Neuron (in vitro differentiated cells): ENCODE data around the gene PLEKHG5.

Experiments
- H2AFZ ChIP-seq: one replicate; pipeline ENCODE4 v1.6.1; 2013; ENCODE audit warnings: low read depth, mild to moderate bottlenecking, inconsistent platforms, low read length, moderate library complexity
- H3K27me3 ChIP-seq: one replicate; pipeline ENCODE4 v1.6.1; 2013; ENCODE audit warnings: low read length; ENCODE audit not compliant: insufficient read depth
- H3K36me3 ChIP-seq: one replicate; pipeline ENCODE4 v1.6.1; 2013; ENCODE audit warnings: low read length; ENCODE audit not compliant: insufficient read depth
- H3K4me1 ChIP-seq: one replicate; pipeline ENCODE4 v1.6.1; 2013; ENCODE audit warnings: low read length; ENCODE audit not compliant: insufficient read depth
- H3K4me3 ChIP-seq: 2 replicates; pipeline ENCODE4 v1.5.1; 2013; ENCODE audit warnings: mild to moderate bottlenecking, low read length, moderate library complexity
- H3K9me3 ChIP-seq: one replicate; pipeline ENCODE4 v1.6.1; 2013; ENCODE audit warnings: low read length

The PLEKHG5 gene, protein sequence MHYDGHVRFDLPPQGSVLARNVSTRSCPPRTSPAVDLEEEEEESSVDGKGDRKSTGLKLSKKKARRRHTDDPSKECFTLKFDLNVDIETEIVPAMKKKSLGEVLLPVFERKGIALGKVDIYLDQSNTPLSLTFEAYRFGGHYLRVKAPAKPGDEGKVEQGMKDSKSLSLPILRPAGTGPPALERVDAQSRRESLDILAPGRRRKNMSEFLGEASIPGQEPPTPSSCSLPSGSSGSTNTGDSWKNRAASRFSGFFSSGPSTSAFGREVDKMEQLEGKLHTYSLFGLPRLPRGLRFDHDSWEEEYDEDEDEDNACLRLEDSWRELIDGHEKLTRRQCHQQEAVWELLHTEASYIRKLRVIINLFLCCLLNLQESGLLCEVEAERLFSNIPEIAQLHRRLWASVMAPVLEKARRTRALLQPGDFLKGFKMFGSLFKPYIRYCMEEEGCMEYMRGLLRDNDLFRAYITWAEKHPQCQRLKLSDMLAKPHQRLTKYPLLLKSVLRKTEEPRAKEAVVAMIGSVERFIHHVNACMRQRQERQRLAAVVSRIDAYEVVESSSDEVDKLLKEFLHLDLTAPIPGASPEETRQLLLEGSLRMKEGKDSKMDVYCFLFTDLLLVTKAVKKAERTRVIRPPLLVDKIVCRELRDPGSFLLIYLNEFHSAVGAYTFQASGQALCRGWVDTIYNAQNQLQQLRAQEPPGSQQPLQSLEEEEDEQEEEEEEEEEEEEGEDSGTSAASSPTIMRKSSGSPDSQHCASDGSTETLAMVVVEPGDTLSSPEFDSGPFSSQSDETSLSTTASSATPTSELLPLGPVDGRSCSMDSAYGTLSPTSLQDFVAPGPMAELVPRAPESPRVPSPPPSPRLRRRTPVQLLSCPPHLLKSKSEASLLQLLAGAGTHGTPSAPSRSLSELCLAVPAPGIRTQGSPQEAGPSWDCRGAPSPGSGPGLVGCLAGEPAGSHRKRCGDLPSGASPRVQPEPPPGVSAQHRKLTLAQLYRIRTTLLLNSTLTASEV

DNA sequence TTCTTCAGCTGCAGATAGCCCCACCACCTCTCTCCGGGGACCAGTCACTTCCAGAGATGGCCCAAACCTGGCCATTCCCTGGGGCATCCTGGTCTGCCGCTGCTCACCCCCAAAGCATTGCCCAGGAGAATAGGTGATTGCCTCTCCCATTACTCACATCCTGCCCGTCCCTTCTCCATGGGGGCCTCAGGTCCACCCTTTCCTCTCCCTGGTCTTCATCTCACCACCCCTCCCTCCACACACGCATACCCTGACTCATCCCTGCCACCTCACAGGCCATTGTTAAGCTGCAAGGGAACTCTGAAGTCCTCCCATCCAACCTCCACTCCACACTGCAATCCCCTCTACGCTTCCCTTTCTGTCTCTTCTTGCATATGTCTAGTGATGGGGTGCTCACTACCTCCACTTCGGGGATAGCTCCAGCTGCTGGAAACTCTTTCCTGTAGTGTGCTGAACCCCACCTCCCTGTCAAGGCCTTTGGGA, at the start of gene PLEKHG5:
Gene PLEKHG5 (minus strand): TSS at position 188 of the 483 bp plus-strand sequence. CDS start 14,096 bp downstream, outside the sequence.
- no peaks in the 10 kb centered on the region for H3K36me3 ChIP-seq

DNA sequence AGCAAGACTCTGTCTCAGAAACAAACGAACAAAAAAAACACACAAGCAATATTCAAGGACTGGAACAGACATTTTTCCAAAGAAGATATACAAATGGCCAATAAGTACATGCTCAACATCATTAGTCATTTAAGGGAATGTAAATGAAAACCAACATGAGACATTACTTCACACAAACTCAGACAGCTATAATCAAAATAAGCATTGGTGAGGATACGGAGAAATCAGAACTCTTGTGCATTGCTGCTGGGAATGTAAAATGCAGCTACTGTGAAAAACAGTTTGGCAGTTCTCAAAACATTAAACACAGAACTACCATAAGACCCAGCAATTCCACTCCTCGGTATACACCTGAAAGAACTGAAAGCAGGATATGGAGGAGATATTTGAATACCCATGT, 47.5 kb upstream of the PLEKHG5 start:
- H3K36me3 ChIP-seq, result peaks cover 53% of the 10 kb centered on the region
- no peaks in the 10 kb centered on the region for H3K27me3 ChIP-seq

More for the DNA sequence above, at the start of gene PLEKHG5:
- H3K27me3 ChIP-seq, result no peaks in the 10 kb centered on the region
- H3K4me1 ChIP-seq, result peaks cover 22% of the 10 kb centered on the region
- H3K4me3 ChIP-seq, result peak within 1 kb of the TSS; percentile 73
- H3K9me3 ChIP-seq, result no peaks in the 10 kb centered on the region
- peak within 1 kb of the TSS; percentile 86 for H2AFZ ChIP-seq

DNA sequence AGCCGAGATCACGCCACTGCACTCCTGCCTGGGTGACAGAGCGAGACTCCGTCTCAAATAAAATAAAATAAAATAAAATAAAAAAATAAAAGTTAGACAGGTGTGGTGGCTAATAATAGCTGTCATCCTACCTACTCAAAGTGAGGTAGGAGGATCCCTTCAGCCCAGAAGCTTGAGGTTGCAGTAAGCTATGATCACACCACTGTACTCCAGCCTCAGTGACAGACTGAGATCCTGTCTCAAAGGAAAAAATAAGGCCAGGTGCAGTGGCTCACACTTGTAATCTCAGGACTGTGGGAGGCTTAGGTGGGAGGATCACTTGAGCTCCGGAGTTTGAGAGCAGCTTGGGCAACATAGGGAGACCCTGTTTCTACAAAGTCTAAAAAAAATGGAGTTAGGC, 44.8 kb upstream of the PLEKHG5 start:
- Histone ChIP-seq H3K9me3 (no peaks in the 10 kb centered on the region), H2AFZ (no peak overlapping the region), H3K4me3 (no peak overlapping the region), H3K27me3 (no peaks in the 10 kb centered on the region), H3K36me3 (peaks cover 64% of the 10 kb centered on the region), H3K4me1 (no peaks in the 10 kb centered on the region)

More for the DNA sequence above, 47.5 kb upstream of the PLEKHG5 start:
- Histone ChIP-seq H2AFZ (no peak overlapping the region), H3K4me3 (no peak overlapping the region), H3K9me3 (no peaks in the 10 kb centered on the region), H3K4me1 (no peaks in the 10 kb centered on the region)

DNA sequence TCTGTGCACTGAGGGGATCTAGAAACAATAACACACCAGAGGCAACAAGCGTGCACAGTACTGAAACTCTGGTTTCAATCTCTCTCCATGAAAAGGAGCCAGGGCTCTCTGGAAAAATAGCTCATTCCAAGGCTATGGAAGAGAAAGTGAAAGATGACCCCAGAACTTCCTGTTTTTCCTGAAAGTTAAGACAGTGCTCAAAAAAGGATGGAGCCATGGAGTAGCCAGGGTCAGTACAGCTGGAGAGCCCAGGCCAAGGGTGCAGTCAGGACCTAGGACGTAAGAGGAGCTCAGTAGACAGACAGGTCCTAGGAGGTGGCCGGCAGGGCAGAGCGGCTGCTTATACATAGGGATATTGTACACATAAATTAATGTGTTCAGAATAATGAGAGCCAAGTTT, 43.7 kb upstream of the PLEKHG5 start:
- Histone ChIP-seq H3K27me3 (no peaks in the 10 kb centered on the region), H2AFZ (no peak overlapping the region), H3K4me3 (no peak overlapping the region), H3K9me3 (no peaks in the 10 kb centered on the region), H3K36me3 (peaks cover 65% of the 10 kb centered on the region), H3K4me1 (no peaks in the 10 kb centered on the region)

DNA sequence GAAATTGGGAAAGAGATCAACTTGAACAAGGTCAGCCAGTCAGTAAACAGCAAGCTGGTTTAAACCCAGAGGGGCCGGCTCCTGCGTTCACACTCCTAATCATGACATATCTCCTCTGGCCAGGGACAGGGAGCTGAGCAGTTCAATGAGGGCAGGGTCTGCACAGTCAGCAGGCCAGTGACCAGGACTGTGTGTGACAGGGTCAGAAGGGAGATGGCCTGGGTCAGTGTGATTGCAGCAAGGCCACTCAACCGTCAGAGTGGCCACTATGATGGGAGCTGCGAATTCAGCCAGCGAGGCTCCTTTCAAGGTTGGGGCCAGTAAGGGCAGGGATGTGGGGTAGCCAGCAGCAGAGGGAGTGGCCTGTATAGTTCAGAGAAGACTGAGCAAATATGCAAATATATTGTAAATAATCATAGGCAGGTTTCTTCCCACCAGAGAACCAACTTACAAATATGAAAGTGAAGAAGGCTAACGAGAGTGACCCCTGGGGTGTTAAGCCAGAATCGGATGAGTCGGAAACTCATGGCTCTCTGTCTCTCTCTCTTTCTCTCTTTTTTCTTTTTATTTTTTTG, 42.9 kb upstream of the PLEKHG5 start:
- Histone ChIP-seq H3K9me3 (no peaks in the 10 kb centered on the region), H3K36me3 (peaks cover 65% of the 10 kb centered on the region), H3K4me1 (no peaks in the 10 kb centered on the region), H2AFZ (no peak overlapping the region), H3K4me3 (no peak overlapping the region), H3K27me3 (no peaks in the 10 kb centered on the region)

DNA sequence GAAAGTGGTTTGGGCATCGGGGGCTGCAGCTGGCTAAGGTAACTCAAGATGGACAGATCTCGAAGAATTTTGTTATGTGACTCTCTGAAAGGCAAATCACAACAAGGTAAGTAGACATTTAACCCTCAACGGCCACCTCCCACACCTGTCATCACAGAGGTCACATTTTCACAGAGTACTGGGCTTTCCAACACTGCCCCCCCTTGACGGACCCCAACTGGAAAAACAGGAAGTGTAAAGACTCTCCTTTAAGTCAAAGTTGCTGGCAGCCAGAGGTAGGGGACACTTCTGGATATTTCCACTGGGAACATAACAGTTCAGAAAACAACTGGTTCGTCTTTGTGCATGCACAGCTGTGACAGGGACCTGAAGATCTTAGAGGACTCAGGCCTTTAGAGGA, 40.5 kb upstream of the PLEKHG5 start:
- Histone ChIP-seq H3K36me3 (peaks cover 68% of the 10 kb centered on the region), H3K27me3 (no peaks in the 10 kb centered on the region), H2AFZ (no peak overlapping the region), H3K9me3 (no peaks in the 10 kb centered on the region), H3K4me3 (no peak overlapping the region), H3K4me1 (no peaks in the 10 kb centered on the region)

DNA sequence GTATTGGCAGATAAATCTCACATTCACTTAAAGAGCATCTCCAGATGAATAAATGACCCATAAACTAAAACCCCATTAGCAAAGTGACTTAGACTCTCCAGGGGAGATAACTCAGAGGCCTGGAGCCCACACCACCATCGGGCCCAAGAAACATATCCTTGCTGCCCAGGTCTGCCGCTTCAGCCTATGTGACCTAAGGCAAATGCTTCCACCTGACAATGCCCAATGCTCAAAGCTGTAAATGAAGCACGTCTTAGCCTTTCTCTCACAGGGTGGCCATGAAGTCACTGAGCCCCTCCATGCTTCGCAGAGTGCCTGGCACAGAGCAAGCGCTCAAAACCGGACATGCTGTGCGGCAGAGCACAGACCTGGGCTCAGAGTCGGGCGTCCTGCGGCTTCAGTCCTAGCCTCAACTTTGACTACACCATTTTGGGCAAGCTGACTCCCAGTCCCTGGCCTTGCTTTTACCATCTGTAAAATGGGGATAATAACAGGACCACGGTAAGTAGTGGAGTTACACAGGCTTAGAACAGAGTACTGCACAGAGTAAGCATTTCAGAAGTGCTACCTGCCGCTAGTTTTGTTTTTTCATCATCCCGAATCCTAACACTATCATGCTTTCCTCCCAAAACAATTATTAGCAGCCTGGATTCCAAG, 39.2 kb upstream of the PLEKHG5 start:
- no peak overlapping the region for H2AFZ ChIP-seq
- H3K36me3 ChIP-seq, result peaks cover 74% of the 10 kb centered on the region
- H3K27me3 ChIP-seq, result no peaks in the 10 kb centered on the region
- H3K9me3 ChIP-seq, result no peaks in the 10 kb centered on the region
- no peaks in the 10 kb centered on the region for H3K4me1 ChIP-seq
- H3K4me3 ChIP-seq, result no peak overlapping the region

DNA sequence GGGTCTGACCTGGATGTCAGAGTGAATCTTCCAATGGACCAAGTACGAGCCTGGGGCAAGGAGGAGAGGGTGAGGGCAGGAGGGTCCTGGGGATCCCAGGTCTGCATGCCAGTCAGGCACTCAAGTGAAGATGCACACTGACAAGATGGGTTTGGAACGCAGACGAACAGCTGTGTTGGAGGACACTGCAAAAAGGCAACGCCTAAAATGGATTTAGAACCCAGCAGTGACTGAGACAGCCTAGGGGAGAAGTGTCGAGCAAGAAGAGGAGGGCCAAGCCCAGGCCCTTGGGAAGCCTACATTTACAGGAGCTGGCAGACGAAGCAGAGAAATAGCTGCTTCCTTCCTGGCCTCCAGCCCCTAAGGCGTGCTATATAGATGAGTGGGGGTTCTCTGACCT, 37.0 kb upstream of the PLEKHG5 start:
- H3K36me3 ChIP-seq, result peaks cover 66% of the 10 kb centered on the region
- H3K4me3 ChIP-seq, result no peak overlapping the region
- no peaks in the 10 kb centered on the region for H3K4me1 ChIP-seq
- H2AFZ ChIP-seq, result no peak overlapping the region
- no peaks in the 10 kb centered on the region for H3K27me3 ChIP-seq
- no peaks in the 10 kb centered on the region for H3K9me3 ChIP-seq

DNA sequence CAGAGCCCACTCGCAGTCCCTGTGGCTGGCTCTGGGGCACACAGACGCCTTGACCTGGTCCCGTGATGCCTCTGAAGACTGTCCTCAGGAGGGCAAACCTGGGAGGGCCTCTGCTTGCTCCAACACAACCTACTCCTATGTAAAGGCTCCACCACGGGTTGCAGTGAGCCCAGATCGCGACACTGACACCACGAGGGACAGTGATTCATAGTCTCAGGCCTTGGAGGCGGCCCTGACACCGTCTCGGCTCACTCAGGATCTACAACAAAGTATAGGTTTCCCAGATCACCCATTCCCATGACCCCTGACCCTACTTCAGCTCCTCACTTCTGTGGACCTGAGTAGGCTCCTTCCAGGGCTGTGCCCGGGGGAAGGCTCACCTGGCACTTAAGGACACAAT, 34.8 kb upstream of the PLEKHG5 start:
- no peaks in the 10 kb centered on the region for H3K27me3 ChIP-seq
- H3K9me3 ChIP-seq, result no peaks in the 10 kb centered on the region
- H3K36me3 ChIP-seq, result peaks cover 44% of the 10 kb centered on the region
- no peak overlapping the region for H2AFZ ChIP-seq
- no peaks in the 10 kb centered on the region for H3K4me1 ChIP-seq
- no peak overlapping the region for H3K4me3 ChIP-seq

DNA sequence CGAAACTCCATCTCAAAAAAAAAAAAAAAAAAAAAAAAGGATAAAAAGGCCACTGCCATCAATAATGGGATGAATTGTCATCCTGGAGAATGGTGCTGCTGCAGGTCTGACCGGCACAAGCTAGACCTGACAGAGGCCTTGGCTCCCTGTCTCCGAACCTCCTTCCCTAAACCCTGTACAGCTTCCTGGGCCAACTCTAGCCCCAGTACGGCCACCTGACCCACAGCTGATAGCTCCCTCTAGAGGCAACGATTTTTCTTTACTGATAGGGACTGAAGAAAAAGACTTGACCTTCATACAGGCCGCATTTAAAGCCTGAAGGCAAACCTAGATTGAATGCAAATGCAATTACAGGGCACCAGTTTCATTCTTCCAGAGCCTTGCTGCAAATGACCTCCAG, 32.1 kb upstream of the PLEKHG5 start:
- Histone ChIP-seq H3K36me3 (peaks cover 25% of the 10 kb centered on the region), H3K27me3 (no peaks in the 10 kb centered on the region), H3K4me3 (no peak overlapping the region), H3K9me3 (no peaks in the 10 kb centered on the region), H2AFZ (no peak overlapping the region), H3K4me1 (peaks cover 20% of the 10 kb centered on the region)

DNA sequence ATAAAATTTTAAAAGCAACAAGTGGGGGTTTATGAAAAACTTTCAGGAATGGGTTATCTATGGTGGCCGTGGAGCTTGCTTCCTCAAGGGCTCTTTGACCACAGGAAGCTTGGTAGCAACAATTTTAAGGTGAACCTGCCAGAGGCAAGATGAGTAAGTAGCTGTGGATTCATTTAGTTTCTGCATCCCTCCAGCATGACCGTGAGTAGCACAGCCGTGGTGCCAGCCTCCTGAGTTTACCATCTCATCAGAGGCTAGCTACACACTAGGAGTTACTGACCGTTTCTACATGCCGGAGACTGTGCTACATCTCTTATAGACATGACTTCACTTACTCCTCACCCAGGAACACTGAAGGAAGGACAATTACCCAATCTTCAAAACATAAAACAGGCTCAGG, 30.1 kb upstream of the PLEKHG5 start:
- Histone ChIP-seq H3K27me3 (no peaks in the 10 kb centered on the region), H3K9me3 (no peaks in the 10 kb centered on the region)

DNA sequence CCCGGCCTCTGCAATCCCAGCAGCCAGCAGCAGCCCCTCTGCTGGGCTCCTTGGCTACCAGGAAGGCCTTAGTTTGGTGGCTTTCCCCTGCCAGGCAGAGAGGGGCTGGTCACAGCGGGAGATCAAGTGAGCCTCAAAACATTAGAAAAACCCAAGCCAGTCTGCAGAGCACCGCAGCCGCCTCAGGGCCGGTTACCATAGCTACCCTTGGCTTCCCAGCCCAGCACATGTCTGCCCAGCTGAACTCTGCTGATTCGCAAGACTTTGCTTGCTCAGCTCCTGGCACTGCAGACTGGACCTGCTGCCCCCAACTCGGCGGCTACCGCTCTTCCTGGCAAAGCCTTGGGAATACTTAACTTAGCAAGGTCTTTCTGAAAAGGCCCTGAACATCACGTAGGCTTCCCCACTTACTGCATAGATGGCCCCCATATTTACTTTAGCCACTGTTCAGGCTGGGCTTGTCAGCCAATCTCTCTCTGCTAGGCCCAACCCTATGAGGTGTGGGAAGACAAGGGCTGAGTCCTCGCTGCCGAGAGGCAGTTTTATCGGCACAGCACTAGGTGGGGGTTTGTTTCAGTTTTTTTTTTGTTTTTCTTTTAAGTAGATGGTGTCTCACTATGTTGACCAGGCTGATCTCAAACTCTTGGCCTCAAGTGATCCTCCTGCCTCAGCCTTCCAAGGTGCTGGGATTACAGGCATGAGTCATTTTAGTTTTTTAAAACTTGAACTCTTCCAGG, 28.6 kb upstream of the PLEKHG5 start:
- Histone ChIP-seq H2AFZ (no peak overlapping the region), H3K4me1 (peaks cover 20% of the 10 kb centered on the region), H3K4me3 (no peak overlapping the region), H3K9me3 (no peaks in the 10 kb centered on the region), H3K36me3 (peaks cover 1% of the 10 kb centered on the region), H3K27me3 (no peaks in the 10 kb centered on the region)

More for the DNA sequence above, 30.1 kb upstream of the PLEKHG5 start:
- H3K36me3 ChIP-seq, result peaks cover 16% of the 10 kb centered on the region
- peaks cover 20% of the 10 kb centered on the region for H3K4me1 ChIP-seq
- H3K4me3 ChIP-seq, result no peak overlapping the region
- H2AFZ ChIP-seq, result no peak overlapping the region
